GM19468 (cell line): ENCODE measurements around the gene UBE2B.
A peak's percentile ranks its signal among the peaks of the same experiment; 100 is the strongest.
"Not testable (repeated sequence)": the region's sequence is repeated elsewhere in the genome, so short reads cannot be mapped to it uniquely, and the experiment has no call there.

ENCODE experiments used
- ATAC-seq: cut with Tn5 transposase; IDR thresholded peaks from one replicate; pipeline ENCODE4 v1.9.1; 2021; ENCODE audit warnings: mild to moderate bottlenecking, moderate library complexity, moderate number of reproducible peaks; ENCODE audit not compliant: unreplicated experiment; ENCODE audit errors: extremely low read depth

The UBE2B gene

DNA sequence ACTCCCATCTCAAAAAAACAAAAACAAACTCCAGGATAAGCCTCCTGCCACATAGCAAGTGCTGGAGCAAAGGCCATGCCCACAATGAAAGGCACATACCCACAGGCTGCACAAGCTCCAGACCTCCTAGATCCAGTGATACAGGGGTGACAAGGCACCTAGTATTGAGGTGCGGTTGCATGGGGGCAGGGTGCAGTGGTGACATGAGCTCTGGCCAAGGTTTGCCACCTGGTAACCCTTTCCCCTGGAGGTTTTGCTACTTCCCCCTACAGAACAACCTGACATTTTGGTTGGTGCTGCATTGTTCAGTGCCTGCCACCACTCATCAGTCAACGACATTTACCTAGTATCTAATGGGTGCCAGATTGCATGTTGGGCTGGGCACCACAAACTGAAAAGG lies 25.8 kb downstream of the UBE2B start:
- no peak for ATAC-seq

DNA sequence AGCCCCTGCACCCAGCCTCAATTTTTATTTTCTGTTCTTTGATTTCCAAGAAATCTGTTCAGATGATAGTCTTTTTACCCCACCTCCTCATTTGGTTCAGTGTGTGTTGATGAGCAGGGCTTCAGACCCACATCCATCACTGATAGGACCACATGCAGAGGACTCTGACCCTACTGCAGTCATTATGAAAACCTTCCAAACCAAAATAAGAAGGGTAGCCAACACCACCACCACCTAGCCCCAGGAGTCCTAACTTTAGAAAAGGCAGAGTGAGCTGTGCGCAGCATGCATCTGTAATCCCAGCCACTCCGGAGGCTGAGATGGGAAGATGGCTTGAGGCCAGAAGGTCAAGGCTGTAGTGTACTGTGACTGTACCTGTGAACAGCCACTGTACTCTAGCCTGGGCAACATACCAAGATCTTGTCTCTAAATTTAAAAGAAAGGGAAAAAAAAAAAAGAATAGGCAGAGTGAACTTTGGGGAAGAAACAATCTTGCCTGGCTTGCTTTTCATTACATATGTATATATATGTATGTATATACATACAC lies 27.3 kb downstream of the UBE2B start:
- no peak for ATAC-seq

GRCh38 chr5:134403951-134404350 lies 32.6 kb downstream of the UBE2B start:
- no peak for ATAC-seq

- ATAC-seq = no peak
These were observed 35.0 kb downstream of the UBE2B start for GRCh38 chr5:134406390-134406789.

DNA sequence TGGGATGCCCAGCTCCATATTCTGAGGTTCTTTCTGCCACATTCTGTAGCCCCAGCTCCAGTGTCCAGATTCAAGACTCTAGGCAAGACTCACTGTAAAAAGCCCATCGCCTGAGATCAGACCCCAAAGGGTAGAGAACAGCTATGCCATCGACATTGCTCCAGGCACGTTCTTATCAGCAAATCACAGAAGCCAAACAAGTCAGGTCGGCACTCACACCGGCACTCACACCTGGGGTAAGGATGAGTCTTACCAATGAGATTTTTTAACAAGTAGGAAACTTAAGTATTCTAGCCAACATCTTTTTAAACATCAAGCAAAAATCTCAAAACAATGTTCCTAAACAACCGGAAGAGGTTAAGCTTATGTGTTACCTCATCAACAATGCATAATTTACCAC lies 38.0 kb downstream of the UBE2B start:
- ATAC-seq = no peak

DNA sequence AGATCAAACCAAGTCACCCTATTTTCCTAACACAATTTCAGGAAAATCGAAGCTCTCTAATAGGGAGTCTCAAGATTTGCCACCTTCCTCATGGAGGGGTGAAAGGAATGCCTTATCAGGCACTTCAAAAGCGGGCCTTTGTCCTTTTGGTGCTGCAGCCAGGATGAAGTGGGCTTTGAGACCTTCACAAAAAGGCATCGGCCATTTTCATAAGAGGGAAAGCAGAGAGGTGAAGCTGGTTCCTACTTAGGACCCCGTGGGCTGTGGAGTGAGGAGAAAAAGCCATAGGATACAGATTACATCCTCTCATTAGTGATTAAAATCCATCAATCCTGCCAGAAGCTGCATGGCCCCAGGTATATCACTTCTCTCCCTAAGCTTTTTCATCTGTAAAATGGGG lies 39.5 kb downstream of the UBE2B start:
- no peak for ATAC-seq

DNA sequence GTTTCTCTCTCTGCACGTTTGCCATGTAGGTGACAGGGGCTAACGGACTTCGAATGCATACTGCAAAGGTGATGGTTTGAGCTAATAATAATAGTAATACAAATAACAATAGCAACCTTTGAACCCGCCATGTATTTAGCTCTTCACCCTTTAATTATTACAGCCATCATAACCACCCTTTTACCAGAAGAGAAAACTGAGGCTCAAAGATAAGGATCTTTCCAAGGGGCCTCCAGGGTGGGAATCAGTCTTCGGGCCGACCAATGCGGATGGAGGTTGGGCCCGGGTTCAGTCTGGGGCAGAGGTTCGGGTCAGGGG lies 39.8 kb downstream of the UBE2B start:
- no peak for ATAC-seq

- peak; percentile 89 for ATAC-seq
These were observed 40.3 kb downstream of the UBE2B start, which contains the start of gene CDKN2AIPNL for GRCh38 chr5:134411546-134412266. Gene CDKN2AIPNL, minus strand, starts transcription at chr5:134411881. Its CDS starts 27 bp downstream, at chr5:134411854.

GRCh38 chr5:134413046-134413445 lies 41.7 kb downstream of the UBE2B start:
- no peak for ATAC-seq

DNA sequence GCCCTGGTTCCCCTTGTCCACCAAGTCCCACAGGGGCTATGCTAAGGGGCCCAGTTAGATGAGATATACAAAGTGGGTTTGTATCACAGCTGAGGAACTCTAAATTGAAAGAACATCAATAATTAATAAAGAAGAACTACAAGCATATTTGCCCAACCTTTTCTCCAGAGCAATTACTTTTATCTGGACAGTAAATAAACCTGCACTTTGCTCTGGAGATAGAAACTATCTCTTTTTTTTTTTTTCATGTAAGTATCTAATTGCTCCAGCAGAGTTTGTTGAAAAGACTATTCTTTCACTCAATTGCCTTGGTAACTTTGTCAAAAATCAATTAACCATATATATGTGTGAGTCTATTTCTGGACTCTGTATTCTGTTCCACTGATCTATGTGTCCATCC lies 46.3 kb downstream of the UBE2B start:
- no peak for ATAC-seq

DNA sequence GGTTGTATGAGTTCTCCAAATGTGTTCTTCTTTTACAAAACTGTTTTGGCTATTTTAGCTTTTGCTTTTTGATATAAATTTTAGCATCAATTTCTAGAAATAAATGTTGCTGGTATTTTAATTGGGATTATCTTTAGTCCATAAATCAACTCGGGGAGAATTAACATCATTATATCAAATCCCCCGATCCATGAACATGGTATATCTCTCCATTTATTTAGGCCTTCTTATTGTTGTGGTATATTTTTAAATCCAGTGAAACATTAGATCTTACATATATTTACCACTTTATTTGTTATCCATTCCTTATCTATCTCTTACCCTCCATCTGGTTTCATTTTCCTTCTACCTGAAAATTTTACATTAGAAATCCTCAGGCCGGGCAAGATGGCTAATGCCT lies 47.6 kb downstream of the UBE2B start:
- no peak for ATAC-seq

DNA sequence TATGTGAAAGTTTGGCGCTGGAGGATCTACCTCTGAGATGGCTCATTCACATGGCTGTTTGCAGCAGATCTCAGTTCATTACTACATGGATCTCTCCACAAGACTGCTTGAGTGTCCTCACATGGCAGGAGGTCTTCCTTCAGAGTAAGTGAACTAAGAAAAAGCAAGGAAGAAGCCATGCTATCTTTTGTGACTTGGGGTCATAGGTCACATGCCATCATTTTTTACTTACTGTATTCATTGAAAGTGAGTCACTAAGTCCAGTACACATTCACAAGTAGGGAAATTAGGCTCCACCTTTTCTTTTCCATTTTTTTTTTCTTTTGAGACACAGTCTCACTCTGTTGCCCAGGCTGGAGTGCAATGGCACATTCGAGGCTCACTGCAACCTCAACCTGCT lies 49.0 kb downstream of the UBE2B start:
- no peak for ATAC-seq

GRCh38 chr5:134421038-134421437 lies 49.7 kb downstream of the UBE2B start:
- not testable (repeated sequence) for ATAC-seq

DNA sequence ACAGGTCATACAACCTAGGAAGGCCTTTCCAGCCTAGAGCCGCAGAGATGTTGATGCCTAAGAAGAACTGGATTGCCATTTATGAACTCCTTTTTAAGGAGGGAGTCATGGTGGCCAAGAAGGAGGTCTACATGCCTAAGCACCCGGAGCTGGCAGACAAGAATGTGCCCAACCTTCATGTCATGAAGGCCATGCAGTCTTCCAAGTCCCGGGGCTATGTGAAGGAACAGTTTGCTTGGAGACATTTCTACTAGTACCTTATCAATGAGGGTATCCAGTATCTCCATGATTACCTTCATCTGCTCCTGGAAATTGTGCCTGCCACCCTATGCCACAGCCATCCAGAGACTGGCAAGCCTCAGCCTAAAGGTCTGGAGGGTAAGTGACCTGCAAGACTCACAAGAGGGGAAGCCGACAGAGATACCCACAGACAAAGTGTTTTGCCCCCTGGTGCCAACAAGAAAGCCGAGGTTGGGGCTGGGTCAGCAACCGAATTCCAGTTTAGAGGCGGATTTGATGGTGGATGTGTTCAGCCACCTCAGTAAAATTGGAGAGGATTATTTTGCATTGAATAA lies 51.5 kb downstream of the UBE2B start:
- no peak for ATAC-seq

DNA sequence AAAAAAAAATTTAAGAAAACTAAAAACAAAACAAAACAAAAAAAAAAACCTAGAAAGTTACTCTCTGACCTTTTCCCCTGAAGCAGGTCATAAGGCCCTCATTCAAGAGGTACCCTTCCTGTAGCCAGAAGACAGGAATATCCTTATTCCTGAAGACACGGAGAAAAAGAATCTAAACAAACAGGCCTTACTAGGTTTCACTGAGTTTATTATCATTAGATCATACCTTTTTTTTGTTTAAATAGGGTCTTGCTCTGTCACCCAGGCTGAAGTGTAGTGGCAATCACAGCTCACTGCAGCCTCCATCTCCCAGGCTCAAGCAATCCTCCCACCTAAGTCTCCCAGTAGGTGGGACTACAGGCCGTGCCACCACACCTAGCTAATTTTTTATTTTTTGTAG lies 52.0 kb downstream of the UBE2B start:
- ATAC-seq = no peak

- no peak for ATAC-seq
These were observed 55.0 kb downstream of the UBE2B start for GRCh38 chr5:134426361-134426760.

DNA sequence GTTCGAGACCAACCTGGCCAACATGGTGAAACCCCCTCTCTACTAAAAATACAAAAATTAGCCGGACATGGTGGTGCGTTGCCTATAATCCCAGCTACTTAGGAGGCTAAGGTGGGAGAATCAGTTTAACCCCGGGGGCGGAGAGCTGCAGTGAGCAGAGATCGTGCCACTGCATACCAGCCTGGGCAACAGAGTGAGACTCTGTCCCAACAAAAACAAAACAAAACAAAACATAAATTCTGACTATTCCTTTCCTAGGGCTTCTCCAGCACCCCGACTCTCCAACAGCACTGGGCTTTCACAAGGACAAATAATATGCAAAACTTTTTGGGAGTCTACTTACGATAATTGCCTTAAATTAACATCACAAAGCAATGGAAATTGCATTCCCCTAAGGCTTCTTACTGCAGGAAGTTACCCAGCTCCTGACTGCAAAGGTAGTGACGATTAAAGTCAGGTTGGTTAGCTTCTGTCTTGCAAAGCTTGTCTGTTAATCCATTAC lies 56.2 kb downstream of the UBE2B start:
- ATAC-seq = no peak

DNA sequence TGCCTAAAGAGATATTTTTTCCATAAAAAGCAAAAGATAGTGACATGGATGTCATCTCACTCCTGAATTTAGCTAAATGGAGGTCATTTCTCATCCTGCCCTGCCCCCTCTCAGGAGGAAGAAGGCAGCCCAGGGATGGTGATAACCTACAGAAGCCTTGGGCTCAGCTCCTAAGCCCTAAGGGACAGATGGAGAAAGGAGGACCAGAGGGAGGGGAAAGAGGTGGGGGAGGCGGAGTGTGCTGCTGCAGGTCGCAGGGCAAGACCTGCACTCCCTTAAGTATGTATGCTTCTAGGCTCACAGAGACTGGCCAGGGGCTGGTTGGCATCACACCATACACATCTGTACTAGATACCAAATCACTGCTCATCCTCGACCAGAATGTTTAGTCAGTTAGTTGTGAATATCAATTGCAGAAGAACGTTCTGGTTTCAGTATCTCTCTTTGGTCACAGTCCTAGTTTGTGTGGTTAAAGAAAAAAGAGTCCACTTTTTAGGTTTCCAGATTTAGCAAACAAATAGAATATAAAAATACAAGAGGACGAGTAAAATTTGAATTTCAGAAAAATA lies 58.7 kb downstream of the UBE2B start:
- no peak for ATAC-seq

GRCh38 chr5:134432174-134432573 lies 60.8 kb downstream of the UBE2B start:
- ATAC-seq = no peak

GRCh38 chr5:134432677-134433359 lies 61.4 kb downstream of the UBE2B start:
- ATAC-seq = no peak

DNA sequence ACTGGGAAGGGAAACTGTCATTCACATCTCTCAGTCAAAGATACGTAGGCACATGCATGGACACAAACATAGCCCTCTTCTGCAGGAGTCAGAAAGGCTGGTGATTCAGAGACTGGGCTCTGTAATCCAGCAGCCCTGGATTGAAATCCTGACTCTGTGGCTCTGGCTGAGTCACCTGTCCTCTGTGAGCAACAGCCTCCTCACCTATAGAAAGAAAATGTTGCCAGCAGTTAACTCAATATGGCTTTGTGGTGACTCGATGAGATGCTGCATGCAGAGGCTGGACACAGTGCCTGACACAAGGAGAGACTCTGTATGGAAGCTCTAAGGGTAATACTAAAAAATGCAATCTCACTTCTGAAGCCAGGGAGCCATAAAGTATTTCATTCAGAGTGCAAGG lies 64.2 kb downstream of the UBE2B start:
- ATAC-seq = no peak
